Measurements from ENCODE around the gene NHEJ1.

GRCh38 chr2:219207884-219208740, 47.5 kb upstream of the NHEJ1 start:
- no peak for TF ChIP-seq CTCF (IDR thresholded peaks at IDR 0.05)
- TF ChIP-seq POLR2A (IDR thresholded peaks at IDR 0.05): no peak
